Upper lobe of left lung (tissue), 6 donors: ENCODE data around the gene SENP8. TPM values are rescaled to one million over a fixed set of nuclear protein-coding genes. Genes with fewer than 3 reads are reported as not detected.

Source experiments
- ATAC-seq, 2 donors: fragments of 200-7000 bp; cut with Tn5 transposase; one replicate each; pipeline ENCODE4 v1.9.1; 2022; ENCODE audit warnings: mild to moderate bottlenecking in 2 of 2, moderate library complexity in 2 of 2; ENCODE audit not compliant: low FRiP score in 2 of 2
- DNase-seq, 2 donors: peaks; one replicate each; pipeline ENCODE4 v3.0.0-alpha.2; 2019 to 2020
- H3K27ac ChIP-seq, 4 donors: fragments of 200-600 bp; sonication (generic); one replicate each; pipeline ENCODE4 v1.5.1; 2016 to 2019
- H3K27me3 ChIP-seq, 4 donors: fragments of 200-600 bp; sonication (generic); one replicate each; pipeline ENCODE4 v1.5.1; 2017 to 2019
- H3K36me3 ChIP-seq, 4 donors: fragments of 200-600 bp; sonication (generic); one replicate each; pipeline ENCODE4 v1.5.1; 2016 to 2019
- H3K4me1 ChIP-seq, 4 donors: fragments of 200-600 bp; sonication (generic); one replicate each; pipeline ENCODE4 v1.5.1; 2018 to 2019
- H3K4me3 ChIP-seq, 4 donors: fragments of 200-600 bp; sonication (generic); one replicate each; pipeline ENCODE4 v1.5.1; 2017 to 2019; ENCODE audit warnings: mild to moderate bottlenecking in 2 of 4, moderate library complexity in 1 of 4
- H3K9me3 ChIP-seq, 4 donors: fragments of 200-600 bp; sonication (generic); one replicate each; pipeline ENCODE4 v1.5.1; 2018 to 2019
- CTCF ChIP-seq, 6 experiments: fragments of 450-650 bp in 4 of 6; fragments of 200-600 bp in 2 of 6; sonication (generic) in 2 of 6; IDR thresholded peaks; one replicate each; pipeline ENCODE4 v1.5.1; 2016 to 2019; ENCODE audit warnings: antibody characterized with exemption in 6 of 6
- EP300 ChIP-seq, 4 donors: sonication (generic); formaldehyde crosslinking; IDR thresholded peaks; one replicate each; pipeline ENCODE4 v1.5.1; 2017; ENCODE audit warnings: antibody characterized with exemption in 4 of 4, control low read depth in 2 of 4
- POLR2A ChIP-seq, 4 donors: fragments of 450-650 bp; IDR thresholded peaks; one replicate each; pipeline ENCODE4 v1.5.1; 2016 to 2017; ENCODE audit warnings: antibody characterized with exemption in 4 of 4, mild to moderate bottlenecking in 2 of 4
- POLR2AphosphoS5 ChIP-seq, 2 donors: sonication (generic); formaldehyde crosslinking; IDR thresholded peaks; one replicate each; pipeline ENCODE4 v1.5.1; 2017; ENCODE audit warnings: antibody characterized with exemption in 2 of 2
- WGBS, 2 donors: methylation state at CpG; one replicate each; pipeline ENCODE4 v1.1.5; 2017 to 2018; 5-methylcytosine and 5-hydroxymethylcytosine counted together
- total RNA-seq, 6 donors: library from RNA; depleted of rRNA in 4 of 6; stranded (reverse); fragments of >200 nt in 4 of 6; gene quantifications; one replicate each; pipeline versions ENCODE4 v1.1.0 to v1.2.1, GENCODE V29; 2016 to 2021
- donor health status: DM: no; HTN: no; CAD: no; lungs with moderate emphysema.
- donor health status: DM: no; HTN: yes; CAD: no; lungs with severe emphysema.

Gene SENP8
- total RNA-seq, 6 donors from 2014 or later: 0.55 to 3.8 (median 3.0) TPM; not detected in 1

- WGBS, 2 donors: 69% methylated on average over 3 of the region's 3 CpGs
- DNase-seq (no peak), ATAC-seq (no peak)
- H3K4me1 ChIP-seq: peaks cover 4 to 28% (median 12%) of the 10 kb centered on the region in 4 donors
- no peaks in the 10 kb centered on the region for H3K9me3 ChIP-seq
- H3K4me3 ChIP-seq: no peak overlapping the region
- TF ChIP-seq EP300 (IDR thresholded peaks at IDR 0.05) (no peak), POLR2AphosphoS5 (IDR thresholded peaks at IDR 0.05) (no peak), POLR2A (IDR thresholded peaks at IDR 0.05) (no peak), CTCF (IDR thresholded peaks at IDR 0.05) (no peak)
- H3K27ac ChIP-seq: no peak overlapping the region
- H3K27me3 ChIP-seq: no peaks in the 10 kb centered on the region
- H3K36me3 ChIP-seq: no peaks in the 10 kb centered on the region
Observed at GRCh38 chr15:72192416-72192815, 74.2 kb downstream of the SENP8 start.

Other genes with a start within 250 kb of the SENP8 start
- 100 to 1,000 TPM in 2 of 6 donors, 10 to 100 TPM in 4; 53.2 to 143 (median 76.5) TPM for gene MYO9A, start 253 bp upstream of the SENP8 start, total RNA-seq
- 10 to 100 TPM; 26.7 to 52.4 (median 32.9) TPM for gene GRAMD2A, start 79.4 kb downstream of the SENP8 start, total RNA-seq
- 100 to 1,000 TPM; 278 to 569 (median 393) TPM for gene PKM, start 112.8 kb downstream of the SENP8 start, total RNA-seq
- 100 to 1,000 TPM in 1 of 6 donors, 10 to 100 TPM in 5; 54.9 to 140 (median 71.4) TPM for gene PARP6, start 154.2 kb downstream of the SENP8 start, total RNA-seq
- 10 to 100 TPM in 2 of 6 donors, 1 to 10 TPM in 2, under 1 TPM in 2; 0.61 to 29.3 (median 3.4) TPM for gene CELF6, start 201.8 kb downstream of the SENP8 start, total RNA-seq